ENCODE data around the gene KIAA0753. TPM values are rescaled to one million over a fixed set of nuclear protein-coding genes. Genes with fewer than 3 reads are reported as not detected.

The KIAA0753 gene
- total and polyA plus RNA-seq, 9 of the 15 experiments (the other 6 are each of a cell fraction or from before 2014, with no cell fraction given), result 2.0 to 9.0 (median 6.9) TPM

DNA sequence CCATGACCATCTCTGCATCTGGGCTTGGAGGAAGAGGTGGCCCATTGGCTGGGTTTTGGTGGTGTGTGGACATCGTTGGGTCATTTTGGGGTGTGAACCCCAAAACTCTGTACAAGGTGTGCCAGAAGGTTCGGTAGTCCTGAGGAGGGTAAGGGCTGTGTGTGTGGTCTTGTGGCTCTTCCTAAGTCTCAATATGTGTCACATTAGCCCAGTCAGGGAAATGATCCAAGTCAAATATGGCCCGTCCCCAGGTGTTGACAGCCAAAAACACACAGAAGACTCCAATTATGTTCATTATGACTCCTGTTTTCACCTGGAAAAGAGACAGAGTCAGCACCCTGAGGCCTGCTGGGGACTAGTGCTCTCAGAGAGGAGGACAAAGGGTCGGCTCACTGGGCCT is 45.5 kb upstream of the KIAA0753 start:
- no peak for TF ChIP-seq ZMIZ1 (IDR thresholded peaks at IDR 0.05; ENCODE audit: low read depth in 2 of 2, low read length in 2 of 2)
- BruUV-seq (replicated peaks), result no TSS peak
- ATAC-seq, result no peak
- peaks cover 8 to 46% of the 10 kb centered on the region in 2 experiments; a peak in 4 of 5 replicates for H3K27me3 ChIP-seq (ENCODE audit: control insufficient read depth in 2 of 2, insufficient read depth in 2 of 2, low read length in 2 of 2)
- no peak overlapping the region for H2AFZ ChIP-seq (ENCODE audit: low read depth, low read length)
- no peak overlapping the region for H3K27ac ChIP-seq (ENCODE audit: extremely low read depth, low read depth, low read length)
- ChIA-PET POLR2A (interaction anchor here (0.6 kb wide), 1 partner anchor 405 kb away, joined by 3 read pairs; no protein-coding TSS in a partner anchor), CTCF (ENCODE audit: low intra/inter-chr PET ratio) (no interaction called here)
- no peak overlapping the region for H3K9ac ChIP-seq (ENCODE audit: insufficient read depth in 1 of 2, low read depth in 2 of 2, low read length in 2 of 2)
- H3K36me3 ChIP-seq (ENCODE audit: control insufficient read depth, insufficient read depth, low read length), result no peaks in the 10 kb centered on the region
- no peak overlapping the region for H3K4me3 ChIP-seq
- 4% methylated on average over 4 of the region's 4 CpGs for WGBS (ENCODE audit: insufficient coverage, low coverage, missing lambda C conversion rate)
- H4K20me1 ChIP-seq (replicated peaks; ENCODE audit: control insufficient read depth, insufficient read depth, low read length), result no peaks in the 10 kb centered on the region
- H3K4me1 ChIP-seq (replicated peaks in 1 of 2; ENCODE audit: control insufficient read depth in 2 of 2, insufficient read depth in 2 of 2, low read length in 2 of 2), result no peaks in the 10 kb centered on the region
- in situ Hi-C loops (cut with MboI) (no loop called here), intact Hi-C loops (cut with micrococcal nuclease) (no loop called here)
- H3K9me1 ChIP-seq (ENCODE audit: control insufficient read depth, insufficient read depth, low read length), result no peaks in the 10 kb centered on the region
- no peaks in the 10 kb centered on the region for H3K9me3 ChIP-seq (replicated peaks; ENCODE audit: control insufficient read depth, insufficient read depth, low read depth, low read length)
- H3K79me2 ChIP-seq (ENCODE audit: control insufficient read depth, insufficient read depth, low read length), result no peaks in the 10 kb centered on the region
- H3K4me2 ChIP-seq (ENCODE audit: insufficient read depth, low read length), result no peak overlapping the region
- FAIRE-seq, result no peak
- no peak for DNase-seq (ENCODE audit: extremely low read depth in 1 of 4, low spot score in 3 of 4)

All from K562 (cell line).